K562 (cell line): ENCODE results near the gene TRIM65. TPM values are rescaled to one million over a fixed set of nuclear protein-coding genes. Genes with fewer than 3 reads are reported as not detected.

ENCODE experiments used
- CXXC5 ChIP-seq: fragments of 250-450 bp; sonication (Bioruptor Pico); IDR thresholded peaks from 2 replicates; pipeline ENCODE4 v1.8.0; 2022; ENCODE audit warnings: inconsistent platforms, mild to moderate bottlenecking, moderate library complexity
- DACH1 ChIP-seq: fragments of 450-650 bp; IDR thresholded peaks from 2 replicates; pipeline ENCODE4 v1.6.1; 2018; ENCODE audit not compliant: partially characterized antibody
- DPF2 ChIP-seq: fragments of 450-650 bp; IDR thresholded peaks from 2 replicates; pipeline ENCODE4 v1.6.1; 2016
- ELK1 ChIP-seq: sonication (generic); formaldehyde crosslinking; IDR thresholded peaks from 2 replicates; pipeline ENCODE4 v1.8.1; 2022; ENCODE audit warnings: missing genetic modification reagents
- EWSR1 ChIP-seq: fragments of 450-650 bp; IDR thresholded peaks from 2 replicates; pipeline ENCODE4 v1.6.1; 2018; ENCODE audit warnings: borderline replicate concordance, mild to moderate bottlenecking, low read depth, moderate library complexity; ENCODE audit not compliant: partially characterized antibody
- HMGN3 ChIP-seq: IDR thresholded peaks from 2 replicates; pipeline ENCODE4 v1.6.1; 2011; ENCODE audit warnings: borderline replicate concordance, low read depth, mild to moderate bottlenecking, mixed read lengths, low read length; ENCODE audit not compliant: insufficient read length; ENCODE audit errors: extremely low read depth
- JUND ChIP-seq, 2 experiments: IDR thresholded peaks; 2 replicates in 1 of 2; 3 replicates in 1 of 2; pipeline ENCODE4 v1.6.1; 2011; ENCODE audit warnings: borderline replicate concordance in 2 of 2, low read depth in 2 of 2, low read length in 2 of 2, improper control_type of control experiment in 1 of 2, missing biosample characterization in 1 of 2, missing genetic modification characterization in 1 of 2, missing genetic modification reagents in 1 of 2
- LEF1 ChIP-seq: fragments of 450-650 bp; IDR thresholded peaks from 2 replicates; pipeline ENCODE4 v1.6.1; 2016; ENCODE audit warnings: mild to moderate bottlenecking
- RAD51 ChIP-seq: fragments of 450-650 bp; IDR thresholded peaks from 2 replicates; pipeline ENCODE4 v1.7.1; 2016; ENCODE audit warnings: low read depth, mild to moderate bottlenecking, borderline replicate concordance
- SNIP1 ChIP-seq: fragments of 450-650 bp; IDR thresholded peaks from 2 replicates; pipeline ENCODE4 v1.7.1; 2017; ENCODE audit warnings: low read depth, mild to moderate bottlenecking
- TRIM24 ChIP-seq, 2 experiments: fragments of 450-650 bp; IDR thresholded peaks; 2 replicates each; pipeline ENCODE4 v1.6.1; 2016
- ZNF445 ChIP-seq: fragments of 250-450 bp; sonication (Bioruptor Pico); IDR thresholded peaks from 2 replicates; pipeline ENCODE4 v1.4.0; 2020; ENCODE audit warnings: low read depth, mild to moderate bottlenecking, moderate library complexity
- polyA plus RNA-seq, 8 experiments: library from polyadenylated mRNA; depleted of rRNA in 4 of 8; stranded (reverse) in 5 of 8; unstranded in 3 of 8; fragments of >200 nt; fragmentation: Nextera tagmentation in 2 of 8; fragmentation: Illumina TruSeq in 1 of 8; extraction: Ambion mirVana in 2 of 8; extraction: Trizol in 1 of 8; gene quantifications; 2 replicates each; pipeline versions ENCODE4 v1.2.1 to v1.2.3, GENCODE V29; 2011 to 2014; ENCODE audit warnings: inconsistent platforms in 1 of 8, missing spikeins in 1 of 8
- total RNA-seq, 7 experiments: library from RNA; depleted of rRNA in 6 of 7; stranded (reverse); fragments of >200 nt in 6 of 7; fragmentation: Illumina TruSeq in 2 of 7; extraction: Trizol in 2 of 7; gene quantifications; 2 replicates each; pipeline versions ENCODE4 v1.2.1 to v1.2.3, GENCODE V29; 2011 to 2021; ENCODE audit warnings: low replicate concordance in 1 of 7

Gene TRIM65
- total and polyA plus RNA-seq, 9 of the 15 experiments (the other 6 are each of a cell fraction or from before 2014, with no cell fraction given), result 2.8 to 45.7 (median 22.9) TPM

GRCh38 chr17:75904749-75905521 is 8.2 kb upstream of the TRIM65 start, which contains the start of gene MRPL38 (continued):
- peak in 1 of 2 experiments; percentile 53; a peak in 1 of 4 replicates for TF ChIP-seq TRIM24 (IDR thresholded peaks at IDR 0.05)
- TF ChIP-seq JUND (IDR thresholded peaks at IDR 0.05; ENCODE audit: borderline replicate concordance, low read depth, low read length), result peak; percentile 62
- TF ChIP-seq JUND (tag; IDR thresholded peaks at IDR 0.05; ENCODE audit: borderline replicate concordance, low read depth, low read length), result peak; percentile 50; the same call in 1 of the 3 replicates
- TF ChIP-seq LEF1, result no peak
- no peak for TF ChIP-seq RAD51
- peak; percentile 54 for TF ChIP-seq DACH1
- TF ChIP-seq HMGN3, result peak; percentile 61
- TF ChIP-seq DPF2, result no peak
- TF ChIP-seq CXXC5 (CRISPR knock-in tag), result peak; percentile 93
- no peak for TF ChIP-seq ZNF445 (CRISPR knock-in tag)
- TF ChIP-seq EWSR1, result no peak
- no peak for TF ChIP-seq SNIP1
- TF ChIP-seq ELK1 (CRISPR knock-in tag), result no peak
